GM18498 (cell line): Measurements from ENCODE around the gene ACSS3.
"Not testable (repeated sequence)": the region's sequence is repeated elsewhere in the genome, so short reads cannot be mapped to it uniquely, and the experiment has no call there.

ENCODE experiments used
- ATAC-seq: cut with Tn5 transposase; IDR thresholded peaks from one replicate; pipeline ENCODE4 v1.9.1; 2021; ENCODE audit warnings: mild to moderate bottlenecking, moderate library complexity; ENCODE audit not compliant: unreplicated experiment

ACSS3 gene, protein sequence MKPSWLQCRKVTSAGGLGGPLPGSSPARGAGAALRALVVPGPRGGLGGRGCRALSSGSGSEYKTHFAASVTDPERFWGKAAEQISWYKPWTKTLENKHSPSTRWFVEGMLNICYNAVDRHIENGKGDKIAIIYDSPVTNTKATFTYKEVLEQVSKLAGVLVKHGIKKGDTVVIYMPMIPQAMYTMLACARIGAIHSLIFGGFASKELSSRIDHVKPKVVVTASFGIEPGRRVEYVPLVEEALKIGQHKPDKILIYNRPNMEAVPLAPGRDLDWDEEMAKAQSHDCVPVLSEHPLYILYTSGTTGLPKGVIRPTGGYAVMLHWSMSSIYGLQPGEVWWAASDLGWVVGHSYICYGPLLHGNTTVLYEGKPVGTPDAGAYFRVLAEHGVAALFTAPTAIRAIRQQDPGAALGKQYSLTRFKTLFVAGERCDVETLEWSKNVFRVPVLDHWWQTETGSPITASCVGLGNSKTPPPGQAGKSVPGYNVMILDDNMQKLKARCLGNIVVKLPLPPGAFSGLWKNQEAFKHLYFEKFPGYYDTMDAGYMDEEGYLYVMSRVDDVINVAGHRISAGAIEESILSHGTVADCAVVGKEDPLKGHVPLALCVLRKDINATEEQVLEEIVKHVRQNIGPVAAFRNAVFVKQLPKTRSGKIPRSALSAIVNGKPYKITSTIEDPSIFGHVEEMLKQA

DNA sequence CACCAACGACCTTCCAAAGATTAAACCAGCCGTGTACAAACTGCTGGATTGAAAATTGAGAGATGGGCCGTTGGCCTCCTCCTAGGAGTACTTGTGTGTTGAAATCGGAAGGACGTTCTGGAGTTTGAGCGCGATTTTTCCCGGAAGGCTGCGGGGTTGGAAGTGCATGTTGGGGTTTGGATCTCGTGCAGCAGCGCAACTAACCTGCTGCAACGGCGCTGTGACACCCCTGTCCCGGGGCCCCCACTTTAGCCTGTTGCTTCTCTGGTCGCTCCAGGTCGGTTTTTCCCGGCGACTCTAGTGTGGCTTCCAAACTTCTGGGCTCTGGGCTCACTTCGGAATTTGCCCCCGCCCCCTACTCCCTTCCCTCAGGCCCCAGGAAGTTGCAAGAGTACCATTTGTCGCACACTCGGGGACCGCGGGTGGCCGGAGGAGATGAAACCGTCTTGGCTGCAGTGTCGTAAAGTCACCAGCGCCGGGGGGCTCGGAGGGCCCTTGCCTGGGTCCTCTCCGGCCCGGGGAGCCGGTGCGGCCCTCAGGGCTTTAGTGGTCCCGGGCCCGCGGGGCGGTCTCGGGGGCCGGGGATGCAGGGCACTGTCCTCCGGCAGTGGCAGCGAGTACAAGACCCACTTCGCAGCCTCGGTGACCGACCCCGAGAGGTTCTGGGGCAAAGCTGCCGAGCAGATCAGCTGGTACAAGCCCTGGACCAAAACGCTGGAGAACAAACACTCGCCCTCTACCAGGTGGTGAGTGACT, at the start of gene ACSS3:
ACSS3 (plus strand) TSS at position 394 of the 756 bp plus-strand sequence; CDS start at position 436, 42 bp downstream.
- ATAC-seq = no peak

DNA sequence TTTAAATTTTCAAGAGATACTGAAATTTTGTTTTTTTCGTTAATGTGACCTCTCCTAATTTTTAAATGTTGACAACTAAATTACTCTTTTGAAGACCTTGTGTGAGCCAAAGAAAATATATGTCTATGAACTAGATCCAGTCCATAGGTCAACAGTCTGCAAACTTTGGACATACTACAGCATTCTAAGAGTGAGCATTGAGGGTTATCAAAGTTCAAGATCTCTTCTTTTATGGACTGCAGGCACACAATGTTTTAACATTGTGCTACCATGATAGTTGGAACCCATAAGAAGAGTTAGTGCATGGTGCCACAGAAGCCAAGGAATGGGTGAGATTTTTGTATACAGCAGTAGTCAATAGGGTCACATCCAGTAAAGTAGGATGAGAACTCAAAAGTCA, 43.0 kb upstream of the ACSS3 start:
- no peak for ATAC-seq

GRCh38 chr12:81039231-81039630, 38.6 kb upstream of the ACSS3 start:
- ATAC-seq = no peak

- ATAC-seq = no peak
Observed at GRCh38 chr12:81043979-81044740, 33.7 kb upstream of the ACSS3 start.

DNA sequence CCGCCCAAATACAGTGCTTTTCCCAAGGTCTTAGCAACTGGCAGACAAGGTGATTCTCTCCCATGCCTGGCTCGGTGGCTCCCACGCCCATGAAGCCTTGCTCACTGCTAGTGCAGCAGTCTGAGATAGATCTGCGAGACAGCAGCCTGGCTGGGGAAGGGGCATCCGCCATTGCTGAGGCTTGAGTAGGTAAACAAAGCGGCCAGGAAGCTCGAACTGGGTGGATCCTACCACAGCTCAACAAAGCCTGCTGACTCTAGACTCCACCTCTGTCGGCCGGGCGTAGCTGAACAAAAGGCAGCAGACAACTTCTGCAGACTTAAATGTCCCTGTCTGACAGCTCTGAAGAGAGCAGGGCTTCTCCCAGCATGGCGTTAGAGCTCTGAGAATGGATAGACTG, 12.9 kb upstream of the ACSS3 start:
- ATAC-seq = not testable (repeated sequence)

DNA sequence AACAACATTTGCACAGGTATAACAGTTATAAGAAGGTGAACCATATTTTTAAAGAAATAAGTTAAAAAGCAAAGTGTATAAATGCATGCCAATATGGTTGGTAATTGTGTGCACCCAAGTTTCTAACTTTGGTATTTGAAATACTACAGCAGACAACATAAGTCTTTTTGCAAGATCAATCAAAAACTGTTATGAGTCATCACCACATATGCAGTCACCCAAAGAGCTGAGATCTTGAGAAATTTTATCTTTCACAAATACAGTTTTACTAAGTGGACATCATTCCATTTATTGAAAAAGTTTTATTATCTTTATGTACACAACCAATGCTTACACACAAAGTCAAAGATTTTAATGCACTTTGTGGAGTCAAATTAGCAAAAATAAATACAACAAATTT, 7.0 kb upstream of the ACSS3 start:
- ATAC-seq = no peak

DNA sequence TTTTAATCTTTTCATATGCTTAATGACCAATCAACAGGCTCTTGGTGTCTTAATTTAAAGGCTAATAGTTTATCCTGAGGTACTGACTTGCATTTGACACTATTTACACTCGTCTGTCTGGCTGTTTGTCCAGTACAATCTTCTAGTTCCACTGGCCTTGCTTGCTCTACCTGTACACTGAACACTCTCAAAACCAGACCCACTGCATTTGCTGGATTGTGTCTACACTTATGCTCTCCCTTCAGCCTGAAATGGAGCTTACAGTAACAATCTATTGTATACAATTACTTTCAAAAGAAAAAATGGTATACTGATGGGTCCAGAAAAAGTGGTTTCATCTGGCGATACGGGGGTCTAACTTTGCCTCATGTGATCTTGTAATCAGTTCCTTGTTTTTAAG, 2.3 kb upstream of the ACSS3 start:
- no peak for ATAC-seq

- ATAC-seq = no peak
Observed at GRCh38 chr12:81077329-81077685, 572 bp upstream of the ACSS3 start.

DNA sequence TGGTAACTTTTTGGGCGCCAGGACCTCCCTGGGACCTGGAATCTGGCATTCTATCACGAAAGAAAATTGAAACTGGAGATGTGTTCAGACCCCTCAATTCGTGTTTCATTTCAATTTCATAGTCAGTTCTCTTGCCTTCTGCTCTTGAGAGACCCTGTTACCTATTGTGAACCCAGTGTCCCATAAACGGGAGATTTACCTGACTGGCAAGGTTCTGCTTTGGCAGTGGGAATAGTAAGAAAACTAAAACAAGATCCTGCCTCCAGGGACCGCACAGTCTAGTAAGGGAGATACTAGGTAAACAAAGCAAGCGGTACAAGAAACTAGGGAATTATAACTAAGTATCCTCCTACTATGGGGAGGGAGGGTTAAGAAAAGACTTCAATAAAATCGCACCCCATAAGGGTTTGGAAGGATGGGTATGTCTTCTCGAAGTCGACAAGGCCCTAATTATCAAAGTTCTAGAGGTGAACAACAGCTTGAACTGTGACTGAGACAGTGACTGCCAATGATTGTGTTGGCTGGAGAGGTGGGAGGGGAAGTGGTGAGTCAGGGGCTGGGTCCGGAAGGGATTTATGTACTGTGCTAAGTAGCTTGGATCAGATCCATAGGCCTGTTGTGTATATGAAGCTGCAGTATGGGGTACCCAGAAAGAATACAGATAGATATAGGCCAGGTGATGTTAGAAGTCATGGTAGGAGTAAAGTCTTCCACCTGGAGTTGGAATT, 754 bp downstream of the ACSS3 start:
- no peak for ATAC-seq

DNA sequence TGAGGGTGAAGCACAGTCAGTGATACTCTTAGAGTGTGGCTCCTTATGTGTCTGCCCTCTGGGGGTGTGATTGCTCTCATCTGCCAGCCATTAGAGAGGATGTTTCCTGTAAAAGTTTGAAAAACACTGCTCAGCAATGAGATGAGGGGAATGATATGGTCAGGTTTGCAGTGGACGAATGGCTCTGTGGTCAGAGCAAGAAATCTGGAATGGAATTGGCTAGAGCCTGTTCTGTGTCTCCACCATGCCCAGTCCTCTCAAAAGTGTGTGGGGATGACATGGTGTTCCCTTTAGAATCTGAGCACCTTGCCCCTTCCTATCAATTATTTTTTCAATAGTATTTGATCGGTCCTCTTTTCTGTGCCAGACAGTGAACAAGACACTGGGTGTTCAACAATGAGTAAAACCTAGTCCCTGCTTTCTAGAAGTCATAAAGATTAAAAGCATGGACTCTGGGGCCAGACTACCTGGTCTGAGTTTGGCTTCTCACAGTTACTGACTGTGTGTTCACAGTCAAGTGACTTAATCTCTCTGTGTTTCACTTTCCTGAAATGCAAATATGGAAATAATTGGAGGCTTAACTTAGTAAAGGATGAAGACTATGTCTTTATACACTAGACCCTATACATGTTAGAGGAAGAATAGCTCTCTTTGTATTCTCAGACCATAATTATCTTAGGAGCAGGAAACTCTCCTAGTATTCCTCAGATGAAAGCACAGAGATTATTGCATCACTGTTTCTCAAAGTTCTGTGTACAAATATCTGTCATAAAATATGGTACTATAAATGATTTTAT, 1.6 kb downstream of the ACSS3 start:
- ATAC-seq = no peak

DNA sequence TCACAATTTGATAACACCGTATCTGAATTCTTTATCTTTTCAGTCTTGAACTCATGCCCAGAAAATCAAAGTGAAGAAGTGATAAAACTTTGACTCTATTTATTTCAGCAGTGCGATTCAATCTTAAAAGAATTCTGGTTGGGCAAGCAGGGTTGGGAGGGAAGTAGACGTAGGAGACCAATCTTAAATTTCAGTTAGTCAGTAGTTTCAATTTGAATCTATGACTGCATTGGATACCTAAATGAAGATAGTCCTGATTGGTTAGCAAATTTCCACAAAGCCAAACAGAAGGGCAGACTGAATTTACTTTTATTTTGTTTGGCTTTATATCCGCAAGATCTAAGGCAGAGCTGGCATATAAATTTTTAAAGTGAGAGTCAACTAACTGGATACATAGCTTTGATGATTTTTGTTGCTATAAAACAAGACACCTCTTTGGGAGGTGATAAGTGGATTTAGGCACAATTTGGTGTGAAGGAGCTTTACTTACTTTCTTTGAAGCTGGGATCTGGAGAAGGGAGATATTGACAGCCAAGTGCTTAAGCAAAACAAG, 2.6 kb downstream of the ACSS3 start:
- no peak for ATAC-seq

- no peak for ATAC-seq
Observed at GRCh38 chr12:81081726-81082125, 3.8 kb downstream of the ACSS3 start.

- ATAC-seq = no peak
Observed at GRCh38 chr12:81083018-81083417, 5.1 kb downstream of the ACSS3 start.

GRCh38 chr12:81083906-81084513, 6.1 kb downstream of the ACSS3 start:
- ATAC-seq = no peak

DNA sequence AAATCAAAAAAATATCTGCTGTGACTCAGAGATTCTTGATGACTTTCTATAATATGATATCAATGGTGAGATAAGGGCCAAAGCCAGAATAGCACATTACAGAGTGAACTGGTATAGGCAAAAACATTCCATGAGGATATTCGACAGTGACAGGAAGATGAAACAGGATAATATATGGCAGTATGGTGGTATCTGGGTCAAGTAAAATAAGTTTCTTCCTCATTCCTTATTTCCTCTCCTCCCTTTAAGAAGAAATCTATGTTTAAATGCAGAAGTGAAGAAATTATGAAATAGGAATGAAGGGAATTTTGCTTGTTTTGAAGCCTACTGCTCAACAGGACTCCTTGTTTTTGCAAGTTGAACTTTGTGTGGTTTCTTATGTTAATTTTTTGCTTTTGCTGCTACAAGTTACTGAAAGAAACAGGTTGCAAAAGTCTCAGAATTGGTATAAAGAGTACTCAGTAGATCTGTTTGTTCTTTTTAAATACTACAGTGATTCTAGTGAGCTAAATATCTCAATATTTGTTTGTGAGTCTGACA, 7.0 kb downstream of the ACSS3 start:
- no peak for ATAC-seq

- no peak for ATAC-seq
Observed at GRCh38 chr12:81085832-81086231, 8.0 kb downstream of the ACSS3 start.

DNA sequence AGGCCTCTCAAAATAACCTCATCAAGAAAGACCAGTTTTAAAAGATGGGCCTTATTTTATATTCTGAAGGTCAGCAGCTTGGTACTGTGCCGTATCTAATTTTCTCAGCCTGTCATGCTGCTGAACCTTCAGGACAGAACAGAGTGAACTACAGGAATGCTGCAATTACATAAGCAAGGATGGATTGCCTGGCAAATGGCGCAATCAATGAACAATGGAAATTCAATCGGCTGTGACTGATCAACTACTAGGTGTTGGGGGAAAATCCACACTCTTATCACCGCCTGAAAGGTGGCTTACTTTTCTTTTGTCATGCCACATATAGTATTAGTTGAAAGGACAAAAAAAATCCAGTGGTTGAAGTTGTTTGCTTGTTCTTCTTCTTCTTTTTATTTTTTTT, 8.5 kb downstream of the ACSS3 start:
- no peak for ATAC-seq

GRCh38 chr12:81088221-81088620, 10.3 kb downstream of the ACSS3 start:
- ATAC-seq = no peak

- ATAC-seq = no peak
Observed at GRCh38 chr12:81089412-81089811, 11.5 kb downstream of the ACSS3 start.
